NCI-H748 (cell line): ENCODE data around the gene BCL6.

ENCODE experiments used
- DNase-seq: peaks from one replicate; lab custom pipeline; 2025; ENCODE audit not compliant: unreplicated experiment; lab: John Stamatoyannopoulos, UW

The BCL6 gene

GRCh38 chr3:187763850-187764648 lies 18.8 kb upstream of the BCL6 start:
- no peak for DNase-seq

- no peak for DNase-seq
These were observed 17.5 kb upstream of the BCL6 start for GRCh38 chr3:187762792-187763191.

GRCh38 chr3:187759601-187760000 lies 14.3 kb upstream of the BCL6 start:
- DNase-seq = no peak

- DNase-seq = no peak
These were observed 13.2 kb upstream of the BCL6 start for GRCh38 chr3:187758318-187758955.

GRCh38 chr3:187753516-187753915 lies 8.2 kb upstream of the BCL6 start:
- no peak for DNase-seq

GRCh38 chr3:187750513-187751123 lies 5.3 kb upstream of the BCL6 start:
- peak; percentile 14 for DNase-seq

GRCh38 chr3:187750006-187750512 lies 4.8 kb upstream of the BCL6 start:
- DNase-seq = peak; percentile 72

GRCh38 chr3:187748050-187748481 lies 2.8 kb upstream of the BCL6 start:
- peak; percentile 52 for DNase-seq

GRCh38 chr3:187747506-187747905 lies 2.2 kb upstream of the BCL6 start:
- DNase-seq = no peak

GRCh38 chr3:187746442-187747281 lies 1.4 kb upstream of the BCL6 start:
- no peak for DNase-seq

GRCh38 chr3:187746059-187746441 lies 782 bp upstream of the BCL6 start:
- DNase-seq = no peak

- peak; percentile 40 for DNase-seq
These were observed 808 bp downstream of the BCL6 start for GRCh38 chr3:187744169-187745151.

GRCh38 chr3:187743195-187744141 lies 1.8 kb downstream of the BCL6 start:
- peak; percentile 21 for DNase-seq

- no peak for DNase-seq
These were observed 2.7 kb downstream of the BCL6 start for GRCh38 chr3:187742351-187743171.

GRCh38 chr3:187741403-187742350 lies 3.6 kb downstream of the BCL6 start:
- peak; percentile 52 for DNase-seq
